Thoracic aorta (tissue), 2 donors: Measurements from ENCODE around the gene SOX6. TPM values are rescaled to one million over a fixed set of nuclear protein-coding genes. Genes with fewer than 3 reads are reported as not detected.

ENCODE experiments used
- ATAC-seq: fragments of 150-250 bp; one replicate; pipeline ENCODE4 v1.8.0; 2017; ENCODE audit warnings: low read depth; ENCODE audit not compliant: insufficient number of reproducible peaks, low FRiP score
- DNase-seq: peaks from one replicate; pipeline ENCODE4 v3.0.0-alpha.2; 2020; ENCODE audit warnings: low spot score
- H3K27ac ChIP-seq, 2 donors: fragments of 200-600 bp; sonication (generic); 1 replicate in 1 of 2; 2 replicates in 1 of 2; pipeline ENCODE4 v1.5.1; 2016; ENCODE audit warnings: mild to moderate bottlenecking in 2 of 2, moderate library complexity in 2 of 2
- H3K27me3 ChIP-seq: fragments of 200-600 bp; sonication (generic); replicated peaks from 2 replicates; pipeline ENCODE4 v1.6.0; 2016; ENCODE audit warnings: mild to moderate bottlenecking; ENCODE audit not compliant: insufficient read depth
- H3K36me3 ChIP-seq: fragments of 200-600 bp; sonication (generic); one replicate; pipeline ENCODE4 v1.5.1; 2016
- H3K4me1 ChIP-seq, 2 donors: fragments of 200-600 bp; sonication (generic); 1 replicate in 1 of 2; 2 replicates in 1 of 2; pipeline versions ENCODE4 v1.5.1 to v1.6.0; 2016; ENCODE audit warnings: low read depth in 2 of 2, mild to moderate bottlenecking in 1 of 2; ENCODE audit not compliant: control insufficient read depth in 1 of 2
- H3K4me3 ChIP-seq: fragments of 200-600 bp; sonication (generic); 2 replicates; pipeline ENCODE4 v1.5.1; 2016; ENCODE audit warnings: mild to moderate bottlenecking
- H3K9me3 ChIP-seq: fragments of 200-600 bp; sonication (generic); 2 replicates; pipeline ENCODE4 v1.5.1; 2016
- total RNA-seq, 2 donors: library from RNA; depleted of rRNA; stranded (reverse); fragments of >200 nt; gene quantifications; one replicate each; pipeline versions ENCODE4 v1.1.0 to v1.2.3, GENCODE V29; 2016
- TF ChIP-seq, protein P1 (sequence below): fragments of 200-600 bp; sonication (generic); IDR thresholded peaks from one replicate; pipeline ENCODE4 v1.5.1; 2019; ENCODE audit warnings: antibody characterized with exemption

Gene SOX6
- total RNA-seq, 2 donors from 2014 or later: 0.27 to 0.56 TPM

DNA sequence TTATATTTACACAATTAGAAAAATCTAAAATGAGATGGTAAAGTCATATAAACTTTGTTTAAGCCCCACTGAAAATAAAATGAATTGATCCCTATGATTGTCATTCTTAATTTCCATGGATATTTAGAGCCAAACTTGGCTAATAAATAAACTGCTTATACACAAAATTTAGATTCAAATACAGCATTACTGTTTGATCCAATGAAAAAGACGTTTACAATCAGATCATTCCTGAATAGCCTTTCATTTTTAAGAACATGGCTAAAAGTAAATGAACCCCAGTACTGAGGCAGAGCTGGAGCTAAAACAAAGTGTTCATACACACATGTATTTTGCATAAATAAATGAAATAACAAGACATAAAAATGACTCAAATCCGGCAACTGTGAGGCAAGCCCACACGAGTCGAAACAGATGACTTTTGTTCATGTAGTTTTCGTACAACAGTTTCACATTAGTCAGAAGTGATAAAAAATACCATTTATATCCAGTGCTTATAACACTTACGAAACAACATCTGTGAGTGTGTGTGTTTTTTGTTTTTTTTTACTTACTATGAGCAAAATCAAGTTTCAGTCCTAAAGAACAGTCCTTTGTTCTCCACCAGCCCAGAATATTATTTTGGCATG, 386.5 kb downstream of the SOX6 start:
- TF ChIP-seq, protein P1, sequence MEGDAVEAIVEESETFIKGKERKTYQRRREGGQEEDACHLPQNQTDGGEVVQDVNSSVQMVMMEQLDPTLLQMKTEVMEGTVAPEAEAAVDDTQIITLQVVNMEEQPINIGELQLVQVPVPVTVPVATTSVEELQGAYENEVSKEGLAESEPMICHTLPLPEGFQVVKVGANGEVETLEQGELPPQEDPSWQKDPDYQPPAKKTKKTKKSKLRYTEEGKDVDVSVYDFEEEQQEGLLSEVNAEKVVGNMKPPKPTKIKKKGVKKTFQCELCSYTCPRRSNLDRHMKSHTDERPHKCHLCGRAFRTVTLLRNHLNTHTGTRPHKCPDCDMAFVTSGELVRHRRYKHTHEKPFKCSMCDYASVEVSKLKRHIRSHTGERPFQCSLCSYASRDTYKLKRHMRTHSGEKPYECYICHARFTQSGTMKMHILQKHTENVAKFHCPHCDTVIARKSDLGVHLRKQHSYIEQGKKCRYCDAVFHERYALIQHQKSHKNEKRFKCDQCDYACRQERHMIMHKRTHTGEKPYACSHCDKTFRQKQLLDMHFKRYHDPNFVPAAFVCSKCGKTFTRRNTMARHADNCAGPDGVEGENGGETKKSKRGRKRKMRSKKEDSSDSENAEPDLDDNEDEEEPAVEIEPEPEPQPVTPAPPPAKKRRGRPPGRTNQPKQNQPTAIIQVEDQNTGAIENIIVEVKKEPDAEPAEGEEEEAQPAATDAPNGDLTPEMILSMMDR: no peak
- peak overlapping the region; percentile 33 for H3K4me3 ChIP-seq
- ATAC-seq (no peak), DNase-seq (no peak)
- no peaks in the 10 kb centered on the region for H3K9me3 ChIP-seq
- H3K36me3 ChIP-seq: no peaks in the 10 kb centered on the region
- H3K27ac ChIP-seq: peak overlapping the region in 1 of 2 donors; percentile 68
- H3K27me3 ChIP-seq: no peaks in the 10 kb centered on the region
- peaks cover 15 to 31% of the 10 kb centered on the region in 2 donors for H3K4me1 ChIP-seq

DNA sequence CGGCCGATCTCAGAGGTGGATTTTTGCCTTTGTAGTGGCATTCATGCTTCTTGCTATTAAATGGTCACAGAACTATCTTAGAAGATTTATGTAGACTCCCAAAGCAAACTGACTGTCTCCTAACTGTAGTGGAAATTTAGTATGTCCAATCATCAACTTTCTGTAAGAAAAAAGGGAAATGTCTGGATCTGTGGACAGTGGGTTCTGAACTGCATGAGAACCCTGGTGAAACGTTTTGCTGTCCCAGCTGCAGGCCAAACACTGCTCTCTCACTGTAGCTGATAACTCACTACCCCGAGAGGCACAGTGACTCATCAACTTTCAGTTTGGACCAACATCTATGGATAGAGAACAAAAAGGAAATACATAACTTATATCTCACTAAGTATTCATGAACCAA, 387.1 kb downstream of the SOX6 start:
- ATAC-seq (peak; percentile 82), DNase-seq (no peak)
- Histone ChIP-seq H3K27ac (peak overlapping the region; percentile 2 to 68), H3K9me3 (no peaks in the 10 kb centered on the region), H3K4me1 (peaks cover 15 to 31% of the 10 kb centered on the region in 2 donors), H3K36me3 (no peaks in the 10 kb centered on the region), H3K4me3 (peak overlapping the region; percentile 33), H3K27me3 (no peaks in the 10 kb centered on the region)
- TF ChIP-seq, protein P1: no peak

DNA sequence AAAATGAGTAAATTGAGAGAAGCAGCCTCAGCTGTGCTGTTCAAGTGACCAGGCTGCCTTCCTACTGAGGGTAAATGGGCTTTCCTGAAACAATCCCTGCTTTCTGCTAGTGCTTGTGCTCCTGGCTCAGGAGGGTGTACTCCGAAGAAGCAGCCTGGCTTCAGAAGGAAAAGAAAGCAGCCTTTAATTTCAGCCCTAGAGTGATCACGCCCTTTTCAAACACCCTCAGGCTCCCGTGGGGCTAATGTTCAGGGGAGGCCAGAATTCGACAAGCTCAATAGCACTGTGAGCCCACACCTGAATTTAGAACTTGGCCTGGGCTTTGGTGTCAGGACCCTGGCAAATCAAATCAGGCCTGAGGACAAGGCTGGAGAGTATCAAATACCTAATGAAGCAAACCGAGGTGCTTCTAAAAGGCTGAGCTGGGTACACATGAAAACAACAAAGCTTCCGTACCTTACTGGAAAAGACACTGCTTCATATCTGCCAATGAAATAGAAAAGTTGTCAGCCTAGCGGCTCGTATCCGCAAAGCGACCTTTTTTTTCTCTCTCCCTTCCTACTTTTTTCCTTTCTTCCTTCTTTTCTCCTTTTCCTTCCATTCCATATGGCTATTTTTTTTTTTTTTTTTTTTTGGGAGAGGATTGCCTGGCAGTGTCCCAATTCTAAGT, 387.8 kb downstream of the SOX6 start:
- no peaks in the 10 kb centered on the region for H3K27me3 ChIP-seq
- H3K27ac ChIP-seq: peak overlapping the region; percentile 19 to 68
- H3K36me3 ChIP-seq: no peaks in the 10 kb centered on the region
- H3K9me3 ChIP-seq: no peaks in the 10 kb centered on the region
- H3K4me1 ChIP-seq: peaks cover 15 to 31% of the 10 kb centered on the region in 2 donors
- H3K4me3 ChIP-seq: no peak overlapping the region
- TF ChIP-seq, protein P1: no peak
- DNase-seq (no peak), ATAC-seq (no peak)

DNA sequence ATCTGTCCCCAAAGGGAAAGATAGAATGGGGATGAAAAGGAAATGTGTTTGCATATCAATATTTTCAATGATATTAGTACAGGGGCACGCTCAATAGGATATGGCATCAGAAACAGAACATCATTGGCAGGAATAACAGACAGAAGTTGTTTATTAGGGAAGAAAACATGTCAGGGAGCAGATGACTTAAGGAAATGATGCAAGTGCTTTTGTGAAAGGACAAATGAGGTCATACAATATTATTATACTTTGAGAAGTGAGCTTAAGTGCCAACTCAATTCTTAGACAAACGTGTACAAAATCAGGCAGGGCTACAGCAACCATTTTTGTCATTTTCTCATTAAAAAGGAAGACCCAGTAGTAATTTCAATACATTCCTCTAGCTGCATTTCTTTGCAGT, 388.4 kb downstream of the SOX6 start:
- Histone ChIP-seq H3K27me3 (no peaks in the 10 kb centered on the region), H3K9me3 (no peaks in the 10 kb centered on the region), H3K27ac (peak overlapping the region; percentile 19 to 68), H3K4me1 (peaks cover 15 to 31% of the 10 kb centered on the region in 2 donors), H3K36me3 (no peaks in the 10 kb centered on the region), H3K4me3 (no peak overlapping the region)
- ATAC-seq: peak; percentile 37
- TF ChIP-seq, protein P1: no peak
- no peak for DNase-seq

DNA sequence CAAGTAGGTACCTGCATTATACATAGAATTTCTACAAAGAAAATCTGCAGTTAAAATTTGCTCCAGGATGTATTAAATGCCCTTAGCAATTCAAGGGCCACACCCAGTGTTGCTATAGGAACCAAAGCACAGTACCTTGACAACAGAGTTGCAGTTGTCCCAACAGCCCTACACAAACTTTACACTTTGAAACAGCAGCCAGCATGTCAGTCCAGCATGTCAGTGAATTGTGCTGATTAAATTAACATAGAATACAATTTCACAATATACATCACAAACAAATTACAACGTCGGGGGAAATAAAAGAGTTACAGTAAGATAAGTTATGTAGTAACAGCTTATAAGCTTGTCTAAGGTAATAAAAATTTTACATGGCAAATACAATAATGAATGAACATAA, 389.2 kb downstream of the SOX6 start:
- TF ChIP-seq, protein P1: no peak
- Histone ChIP-seq H3K9me3 (no peaks in the 10 kb centered on the region), H3K4me1 (peaks cover 15 to 31% of the 10 kb centered on the region in 2 donors), H3K27ac (no peak overlapping the region), H3K36me3 (no peaks in the 10 kb centered on the region), H3K27me3 (no peaks in the 10 kb centered on the region), H3K4me3 (no peak overlapping the region)
- ATAC-seq (no peak), DNase-seq (no peak)
